ENCODE measurements around the gene PRX.

Gene PRX

DNA sequence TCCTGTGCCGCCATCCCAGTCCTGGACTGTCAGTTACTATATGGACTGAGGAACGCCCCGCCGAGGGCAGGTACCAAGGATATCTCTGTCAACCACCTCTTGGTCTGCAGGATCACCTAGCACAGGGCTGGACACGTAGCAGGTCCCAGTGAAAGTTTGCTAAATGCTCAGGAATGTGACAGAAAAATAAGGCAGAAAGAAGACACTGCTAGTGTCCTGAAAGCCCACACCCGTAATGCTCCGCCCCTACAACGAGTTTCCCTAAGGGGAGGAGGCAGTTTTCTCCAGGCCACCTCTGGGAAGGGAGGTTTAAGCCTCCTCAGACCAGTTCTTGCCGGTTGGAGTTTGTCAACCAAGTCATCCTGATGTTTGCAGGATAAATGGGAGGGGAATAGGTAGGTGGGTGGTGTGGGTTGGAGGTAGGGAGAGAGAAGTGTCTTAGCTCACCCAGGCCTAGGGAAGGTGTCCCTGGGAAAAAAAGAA lies 32.6 kb upstream of the PRX start:
- DNase-seq (ENCODE audit: low read depth), result no peak
- TF ChIP-seq CTCF (IDR thresholded peaks at IDR 0.05; ENCODE audit: insufficient read depth, low read depth, low read length, missing control alignments), result no peak
- no peak overlapping the region for H3K4me3 ChIP-seq (ENCODE audit: low read depth, low read length)

GRCh38 chr19:40444825-40445312 lies 31.7 kb upstream of the PRX start:
- H3K4me3 ChIP-seq (ENCODE audit: low read depth, low read length), result peak overlapping the region; percentile 85
- peak; percentile 24 for TF ChIP-seq CTCF (IDR thresholded peaks at IDR 0.05; ENCODE audit: insufficient read depth, low read depth, low read length, missing control alignments)
- DNase-seq (ENCODE audit: low read depth), result no peak

- DNase-seq (ENCODE audit: low read depth), result peak; percentile 97
- peak within 1 kb of the TSS; percentile 85 for H3K4me3 ChIP-seq (ENCODE audit: low read depth, low read length)
- no peak for TF ChIP-seq CTCF (IDR thresholded peaks at IDR 0.05; ENCODE audit: insufficient read depth, low read depth, low read length, missing control alignments)
These were observed 31.0 kb upstream of the PRX start, which contains the start of gene SERTAD3 for GRCh38 chr19:40444000-40444824. Gene SERTAD3 (minus strand): TSS chr19:40444335. CDS start chr19:40442080, 2,255 bp downstream.

- peak overlapping the region; percentile 85 for H3K4me3 ChIP-seq (ENCODE audit: low read depth, low read length)
- no peak for TF ChIP-seq CTCF (IDR thresholded peaks at IDR 0.05; ENCODE audit: insufficient read depth, low read depth, low read length, missing control alignments)
These were observed 30.2 kb upstream of the PRX start for GRCh38 chr19:40443131-40443999.

GRCh38 chr19:40442328-40443130 lies 29.4 kb upstream of the PRX start:
- DNase-seq (ENCODE audit: low read depth), result peak; percentile 64
- H3K4me3 ChIP-seq (ENCODE audit: low read depth, low read length), result peak overlapping the region; percentile 71
- no peak for TF ChIP-seq CTCF (IDR thresholded peaks at IDR 0.05; ENCODE audit: insufficient read depth, low read depth, low read length, missing control alignments)

More at GRCh38 chr19:40443131-40443999, 30.2 kb upstream of the PRX start:
- DNase-seq (ENCODE audit: low read depth), result peak; percentile 100

GRCh38 chr19:40441719-40442253 lies 28.6 kb upstream of the PRX start:
- DNase-seq (ENCODE audit: low read depth), result no peak
- no peak overlapping the region for H3K4me3 ChIP-seq (ENCODE audit: low read depth, low read length)
- no peak for TF ChIP-seq CTCF (IDR thresholded peaks at IDR 0.05; ENCODE audit: insufficient read depth, low read depth, low read length, missing control alignments)
